ENCODE data around the gene GREM1. TPM values are rescaled to one million over a fixed set of nuclear protein-coding genes. Genes with fewer than 3 reads are reported as not detected.

The GREM1 gene
- polyA plus RNA-seq, 2 donors = 1.3 to 6.9 TPM

DNA sequence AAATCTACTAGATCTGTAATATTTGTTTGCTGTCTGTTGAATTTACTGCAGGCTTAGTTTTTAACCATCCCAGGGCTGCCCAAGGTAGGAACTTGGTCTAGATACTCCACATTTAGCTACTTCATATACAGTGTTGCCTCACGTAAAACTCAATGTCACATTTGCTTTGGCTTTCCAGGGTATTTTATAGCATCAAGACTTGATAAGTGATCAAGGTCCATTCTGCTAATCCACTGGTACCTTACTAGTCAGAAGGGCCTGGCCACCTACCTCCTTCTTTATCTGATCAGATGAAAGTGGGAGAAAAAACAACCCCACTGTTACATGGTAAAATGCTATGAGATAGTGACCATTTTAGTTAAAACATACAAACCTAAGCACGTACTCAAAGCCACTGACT is 25.5 kb upstream of the GREM1 start:
- no peaks in the 10 kb centered on the region for H3K9me3 ChIP-seq (ENCODE audit: control insufficient read depth in 2 of 2, insufficient read depth in 1 of 2, low read depth in 1 of 2, low read length in 1 of 2)
- H3K36me3 ChIP-seq (ENCODE audit: control insufficient read depth in 2 of 2, insufficient read depth in 2 of 2, low read length in 1 of 2) = no peaks in the 10 kb centered on the region
- H3K4me1 ChIP-seq (ENCODE audit: control insufficient read depth in 2 of 2, insufficient read depth in 2 of 2, low read length in 1 of 2) = no peaks in the 10 kb centered on the region
- H3K4me3 ChIP-seq (ENCODE audit: low read depth in 1 of 2, low read length in 2 of 2) = no peak overlapping the region
- H3K27me3 ChIP-seq (ENCODE audit: control insufficient read depth in 1 of 2, insufficient read depth in 2 of 2, low read length in 2 of 2) = no peaks in the 10 kb centered on the region
- WGBS, 2 donors = 85 to 95% methylated on average over 2 of the region's 2 CpGs
- no peak overlapping the region for H3K27ac ChIP-seq (ENCODE audit: low read depth in 2 of 2, low read length in 1 of 2)

DNA sequence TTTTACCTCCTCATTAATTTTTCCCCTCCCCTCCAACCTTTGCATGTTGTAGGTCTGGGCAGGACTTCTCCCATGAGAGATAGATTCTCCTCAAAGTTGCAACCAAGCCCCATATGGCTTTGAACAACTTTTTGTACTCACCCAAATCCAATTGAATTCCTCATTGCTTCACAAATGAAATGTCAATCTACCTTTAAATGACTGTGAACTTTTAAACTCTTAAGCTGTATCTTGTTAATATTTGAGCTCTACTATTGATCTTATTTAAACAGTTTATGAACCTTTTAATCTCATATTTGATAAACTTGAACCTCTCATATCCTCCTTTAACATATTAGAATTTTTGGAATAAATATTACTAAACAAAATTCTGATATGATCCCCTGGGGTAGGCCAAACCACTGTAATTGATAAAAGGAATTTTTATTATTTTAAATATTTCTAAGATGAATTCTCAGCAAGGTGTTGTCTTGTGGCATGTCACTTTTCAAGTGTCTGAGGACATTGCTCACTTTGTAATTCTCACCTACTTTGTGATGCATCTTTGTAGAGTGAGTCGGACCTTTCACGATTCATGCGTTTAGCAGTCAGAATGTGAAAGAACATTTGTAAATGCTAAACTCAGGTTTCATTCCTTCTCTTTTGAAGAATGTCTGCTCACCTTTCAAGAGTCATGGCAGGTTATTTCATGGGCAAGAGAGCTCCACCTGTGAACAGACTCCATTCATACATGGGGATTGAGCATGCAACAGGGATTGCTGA is 23.4 kb upstream of the GREM1 start:
- H3K4me1 ChIP-seq (ENCODE audit: control insufficient read depth in 2 of 2, insufficient read depth in 2 of 2, low read length in 1 of 2) = no peaks in the 10 kb centered on the region
- WGBS, 2 donors = 79 to 89% methylated on average over 3 of the region's 3 CpGs
- H3K27me3 ChIP-seq (ENCODE audit: control insufficient read depth in 1 of 2, insufficient read depth in 2 of 2, low read length in 2 of 2) = no peaks in the 10 kb centered on the region
- H3K4me3 ChIP-seq (ENCODE audit: low read depth in 1 of 2, low read length in 2 of 2) = no peak overlapping the region
- no peaks in the 10 kb centered on the region for H3K9me3 ChIP-seq (ENCODE audit: control insufficient read depth in 2 of 2, insufficient read depth in 1 of 2, low read depth in 1 of 2, low read length in 1 of 2)
- no peaks in the 10 kb centered on the region for H3K36me3 ChIP-seq (ENCODE audit: control insufficient read depth in 2 of 2, insufficient read depth in 2 of 2, low read length in 1 of 2)
- H3K27ac ChIP-seq (ENCODE audit: low read depth in 2 of 2, low read length in 1 of 2) = no peak overlapping the region

DNA sequence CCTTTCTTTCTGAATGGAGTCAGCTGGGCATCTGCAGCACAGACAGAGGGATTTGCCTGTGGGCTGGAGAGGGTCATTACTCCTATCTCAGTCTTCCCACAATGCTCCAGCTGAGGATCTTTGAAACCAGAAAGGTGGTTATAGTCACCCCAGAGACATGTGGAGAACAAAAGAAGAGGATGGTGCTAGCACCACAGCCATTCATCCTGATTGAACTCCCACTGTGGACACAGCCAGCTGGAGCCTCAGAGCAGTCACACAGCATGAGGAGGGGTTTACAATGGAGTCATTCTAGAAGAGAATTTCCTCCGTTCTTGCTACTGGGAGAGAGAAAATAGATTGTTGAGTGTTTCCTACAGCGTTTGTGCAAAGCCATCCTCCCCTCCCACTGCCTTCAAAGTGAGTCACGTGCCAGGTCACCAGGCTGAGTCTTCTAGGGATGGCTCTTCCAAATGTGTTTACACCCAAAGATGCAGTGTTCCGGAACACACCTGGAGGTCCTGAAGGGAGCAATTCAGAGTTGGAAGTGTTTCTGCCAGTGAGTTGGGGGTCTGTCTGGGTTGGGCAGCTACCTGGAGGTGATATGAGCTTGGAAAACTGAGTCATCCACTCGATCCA is 18.9 kb upstream of the GREM1 start:
- no peaks in the 10 kb centered on the region for H3K36me3 ChIP-seq (ENCODE audit: control insufficient read depth in 2 of 2, insufficient read depth in 2 of 2, low read length in 1 of 2)
- peaks cover 0 to 2% of the 10 kb centered on the region in 2 donors for H3K9me3 ChIP-seq (ENCODE audit: control insufficient read depth in 2 of 2, insufficient read depth in 1 of 2, low read depth in 1 of 2, low read length in 1 of 2)
- H3K4me1 ChIP-seq (ENCODE audit: control insufficient read depth in 2 of 2, insufficient read depth in 2 of 2, low read length in 1 of 2) = no peaks in the 10 kb centered on the region
- H3K4me3 ChIP-seq (ENCODE audit: low read depth in 1 of 2, low read length in 2 of 2) = no peak overlapping the region
- H3K27ac ChIP-seq (ENCODE audit: low read depth in 2 of 2, low read length in 1 of 2) = no peak overlapping the region
- 80 to 85% methylated on average over 5 of the region's 5 CpGs for WGBS, 2 donors
- no peaks in the 10 kb centered on the region for H3K27me3 ChIP-seq (ENCODE audit: control insufficient read depth in 1 of 2, insufficient read depth in 2 of 2, low read length in 2 of 2)

DNA sequence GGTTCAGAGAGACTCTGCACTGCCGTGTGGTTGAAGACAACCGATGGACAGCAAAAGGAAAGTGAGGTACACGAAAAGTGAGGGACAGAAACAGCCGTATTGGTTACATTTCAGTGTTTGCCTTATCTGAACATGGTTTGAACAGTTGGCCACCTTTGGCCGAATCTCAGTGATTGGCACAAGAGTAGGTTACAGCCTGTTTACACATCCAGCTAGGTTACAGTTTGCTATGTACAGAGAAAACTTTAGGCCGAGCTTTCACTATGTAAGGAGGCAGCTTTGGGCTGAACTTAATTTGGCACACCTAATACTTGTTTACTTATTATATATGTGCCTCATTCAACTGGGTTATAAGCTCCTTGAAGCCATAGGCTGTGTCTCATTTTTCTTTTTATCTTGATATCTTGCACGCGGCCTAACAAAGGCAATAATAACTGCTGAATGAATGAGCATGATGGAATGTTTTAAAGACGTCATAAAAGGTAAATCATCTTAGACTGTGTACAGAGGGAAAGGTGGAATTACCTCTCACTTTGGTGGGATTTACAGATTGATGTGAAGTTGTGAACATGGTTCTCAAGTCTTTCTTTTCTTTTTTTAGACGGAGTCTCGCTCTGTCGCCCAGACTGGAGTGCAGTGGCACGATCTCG is 17.2 kb upstream of the GREM1 start:
- peaks cover 0 to 2% of the 10 kb centered on the region in 2 donors for H3K9me3 ChIP-seq (ENCODE audit: control insufficient read depth in 2 of 2, insufficient read depth in 1 of 2, low read depth in 1 of 2, low read length in 1 of 2)
- no peak overlapping the region for H3K4me3 ChIP-seq (ENCODE audit: low read depth in 1 of 2, low read length in 2 of 2)
- WGBS, 2 donors = 74 to 92% methylated on average over 13 to 14 of the region's 14 CpGs
- H3K4me1 ChIP-seq (ENCODE audit: control insufficient read depth in 2 of 2, insufficient read depth in 2 of 2, low read length in 1 of 2) = no peaks in the 10 kb centered on the region
- H3K36me3 ChIP-seq (ENCODE audit: control insufficient read depth in 2 of 2, insufficient read depth in 2 of 2, low read length in 1 of 2) = no peaks in the 10 kb centered on the region
- no peaks in the 10 kb centered on the region for H3K27me3 ChIP-seq (ENCODE audit: control insufficient read depth in 1 of 2, insufficient read depth in 2 of 2, low read length in 2 of 2)
- no peak overlapping the region for H3K27ac ChIP-seq (ENCODE audit: low read depth in 2 of 2, low read length in 1 of 2)

- H3K27me3 ChIP-seq (ENCODE audit: control insufficient read depth in 1 of 2, insufficient read depth in 2 of 2, low read length in 2 of 2) = no peaks in the 10 kb centered on the region
- H3K4me1 ChIP-seq (ENCODE audit: control insufficient read depth in 2 of 2, insufficient read depth in 2 of 2, low read length in 1 of 2) = no peaks in the 10 kb centered on the region
- H3K4me3 ChIP-seq (ENCODE audit: low read depth in 1 of 2, low read length in 2 of 2) = no peak overlapping the region
- H3K36me3 ChIP-seq (ENCODE audit: control insufficient read depth in 2 of 2, insufficient read depth in 2 of 2, low read length in 1 of 2) = no peaks in the 10 kb centered on the region
- H3K9me3 ChIP-seq (ENCODE audit: control insufficient read depth in 2 of 2, insufficient read depth in 1 of 2, low read depth in 1 of 2, low read length in 1 of 2) = peaks cover 0 to 2% of the 10 kb centered on the region in 2 donors
- H3K27ac ChIP-seq (ENCODE audit: low read depth in 2 of 2, low read length in 1 of 2) = no peak overlapping the region
- 62 to 63% methylated on average over 3 of the region's 3 CpGs for WGBS, 2 donors
Measured at GRCh38 chr15:32701863-32702262, 15.9 kb upstream of the GREM1 start.

- WGBS, 2 donors = 56 to 60% methylated on average over 8 of the region's 8 CpGs
- Histone ChIP-seq H3K36me3 (ENCODE audit: control insufficient read depth in 2 of 2, insufficient read depth in 2 of 2, low read length in 1 of 2) (no peaks in the 10 kb centered on the region), H3K27me3 (ENCODE audit: control insufficient read depth in 1 of 2, insufficient read depth in 2 of 2, low read length in 2 of 2) (no peaks in the 10 kb centered on the region), H3K4me3 (ENCODE audit: low read depth in 1 of 2, low read length in 2 of 2) (no peak overlapping the region), H3K27ac (ENCODE audit: low read depth in 2 of 2, low read length in 1 of 2) (no peak overlapping the region), H3K4me1 (ENCODE audit: control insufficient read depth in 2 of 2, insufficient read depth in 2 of 2, low read length in 1 of 2) (no peaks in the 10 kb centered on the region), H3K9me3 (ENCODE audit: control insufficient read depth in 2 of 2, insufficient read depth in 1 of 2, low read depth in 1 of 2, low read length in 1 of 2) (peaks cover 0 to 1% of the 10 kb centered on the region in 2 donors)
Measured at GRCh38 chr15:32704395-32704981, 13.3 kb upstream of the GREM1 start.

DNA sequence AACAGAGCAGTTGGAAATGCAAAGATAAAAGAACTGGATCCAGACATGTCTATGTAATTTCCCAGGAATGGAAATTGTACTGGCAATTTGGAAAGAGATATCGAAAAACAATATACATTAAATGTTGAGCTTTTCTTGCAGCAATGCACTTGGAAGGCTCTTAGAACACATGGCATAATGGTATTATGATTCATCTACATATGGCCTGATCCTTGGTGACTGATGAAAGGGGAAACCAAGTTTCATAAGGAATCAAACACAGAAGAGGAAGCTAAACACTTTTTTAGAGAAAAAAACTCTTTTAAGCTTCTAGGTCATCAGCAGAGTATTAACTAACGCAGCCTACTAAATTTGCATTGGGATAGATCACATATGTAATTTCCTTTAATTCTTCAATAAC is 12.4 kb upstream of the GREM1 start:
- Histone ChIP-seq H3K4me3 (ENCODE audit: low read depth in 1 of 2, low read length in 2 of 2) (no peak overlapping the region), H3K27me3 (ENCODE audit: control insufficient read depth in 1 of 2, insufficient read depth in 2 of 2, low read length in 2 of 2) (no peaks in the 10 kb centered on the region), H3K9me3 (ENCODE audit: control insufficient read depth in 2 of 2, insufficient read depth in 1 of 2, low read depth in 1 of 2, low read length in 1 of 2) (no peaks in the 10 kb centered on the region), H3K4me1 (ENCODE audit: control insufficient read depth in 2 of 2, insufficient read depth in 2 of 2, low read length in 1 of 2) (no peaks in the 10 kb centered on the region), H3K27ac (ENCODE audit: low read depth in 2 of 2, low read length in 1 of 2) (no peak overlapping the region), H3K36me3 (ENCODE audit: control insufficient read depth in 2 of 2, insufficient read depth in 2 of 2, low read length in 1 of 2) (no peaks in the 10 kb centered on the region)
- 87 to 92% methylated on average over 2 of the region's 2 CpGs for WGBS, 2 donors

GRCh38 chr15:32706704-32707103 is 11.1 kb upstream of the GREM1 start:
- Histone ChIP-seq H3K27me3 (ENCODE audit: control insufficient read depth in 1 of 2, insufficient read depth in 2 of 2, low read length in 2 of 2) (no peaks in the 10 kb centered on the region), H3K4me1 (ENCODE audit: control insufficient read depth in 2 of 2, insufficient read depth in 2 of 2, low read length in 1 of 2) (no peaks in the 10 kb centered on the region), H3K27ac (ENCODE audit: low read depth in 2 of 2, low read length in 1 of 2) (no peak overlapping the region), H3K4me3 (ENCODE audit: low read depth in 1 of 2, low read length in 2 of 2) (no peak overlapping the region), H3K9me3 (ENCODE audit: control insufficient read depth in 2 of 2, insufficient read depth in 1 of 2, low read depth in 1 of 2, low read length in 1 of 2) (no peaks in the 10 kb centered on the region), H3K36me3 (ENCODE audit: control insufficient read depth in 2 of 2, insufficient read depth in 2 of 2, low read length in 1 of 2) (no peaks in the 10 kb centered on the region)
- WGBS, 2 donors = 60 to 72% methylated on average over 3 of the region's 3 CpGs

- H3K36me3 ChIP-seq (ENCODE audit: control insufficient read depth in 2 of 2, insufficient read depth in 2 of 2, low read length in 1 of 2) = no peaks in the 10 kb centered on the region
- WGBS, 2 donors = 63 to 68% methylated on average over 6 of the region's 6 CpGs
- H3K27ac ChIP-seq (ENCODE audit: low read depth in 2 of 2, low read length in 1 of 2) = no peak overlapping the region
- peaks cover 0 to 2% of the 10 kb centered on the region in 2 donors for H3K27me3 ChIP-seq (ENCODE audit: control insufficient read depth in 1 of 2, insufficient read depth in 2 of 2, low read length in 2 of 2)
- no peaks in the 10 kb centered on the region for H3K4me1 ChIP-seq (ENCODE audit: control insufficient read depth in 2 of 2, insufficient read depth in 2 of 2, low read length in 1 of 2)
- no peak overlapping the region for H3K4me3 ChIP-seq (ENCODE audit: low read depth in 1 of 2, low read length in 2 of 2)
- H3K9me3 ChIP-seq (ENCODE audit: control insufficient read depth in 2 of 2, insufficient read depth in 1 of 2, low read depth in 1 of 2, low read length in 1 of 2) = no peaks in the 10 kb centered on the region
Measured at GRCh38 chr15:32707436-32707835, 10.4 kb upstream of the GREM1 start.
